ENCODE data around the gene REXO5. TPM values are rescaled to one million over a fixed set of nuclear protein-coding genes. Genes with fewer than 3 reads are reported as not detected.

The REXO5 gene
- total RNA-seq, 1 experiment from 2014 or later = 8.5 TPM

DNA sequence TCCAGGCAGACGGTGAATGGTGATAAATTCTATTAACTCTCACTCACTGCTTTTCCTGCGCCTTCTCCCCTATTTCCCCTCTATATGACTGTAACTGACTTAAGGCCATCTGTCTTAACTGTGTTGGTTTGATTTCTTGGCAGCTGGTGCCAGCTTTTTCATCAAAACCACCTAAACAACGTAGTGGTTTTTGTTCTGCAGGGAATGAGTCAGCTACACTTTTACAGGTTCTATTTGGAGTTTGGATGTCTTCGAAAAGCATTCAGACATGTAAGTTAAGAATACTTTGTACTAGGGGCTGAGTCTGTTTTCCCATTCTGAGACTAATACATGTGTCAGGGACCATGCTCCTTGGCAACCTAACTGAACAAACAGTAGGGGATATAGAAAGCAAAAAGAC is 8.5 kb downstream of the REXO5 start:
- TF ChIP-seq, protein P1, sequence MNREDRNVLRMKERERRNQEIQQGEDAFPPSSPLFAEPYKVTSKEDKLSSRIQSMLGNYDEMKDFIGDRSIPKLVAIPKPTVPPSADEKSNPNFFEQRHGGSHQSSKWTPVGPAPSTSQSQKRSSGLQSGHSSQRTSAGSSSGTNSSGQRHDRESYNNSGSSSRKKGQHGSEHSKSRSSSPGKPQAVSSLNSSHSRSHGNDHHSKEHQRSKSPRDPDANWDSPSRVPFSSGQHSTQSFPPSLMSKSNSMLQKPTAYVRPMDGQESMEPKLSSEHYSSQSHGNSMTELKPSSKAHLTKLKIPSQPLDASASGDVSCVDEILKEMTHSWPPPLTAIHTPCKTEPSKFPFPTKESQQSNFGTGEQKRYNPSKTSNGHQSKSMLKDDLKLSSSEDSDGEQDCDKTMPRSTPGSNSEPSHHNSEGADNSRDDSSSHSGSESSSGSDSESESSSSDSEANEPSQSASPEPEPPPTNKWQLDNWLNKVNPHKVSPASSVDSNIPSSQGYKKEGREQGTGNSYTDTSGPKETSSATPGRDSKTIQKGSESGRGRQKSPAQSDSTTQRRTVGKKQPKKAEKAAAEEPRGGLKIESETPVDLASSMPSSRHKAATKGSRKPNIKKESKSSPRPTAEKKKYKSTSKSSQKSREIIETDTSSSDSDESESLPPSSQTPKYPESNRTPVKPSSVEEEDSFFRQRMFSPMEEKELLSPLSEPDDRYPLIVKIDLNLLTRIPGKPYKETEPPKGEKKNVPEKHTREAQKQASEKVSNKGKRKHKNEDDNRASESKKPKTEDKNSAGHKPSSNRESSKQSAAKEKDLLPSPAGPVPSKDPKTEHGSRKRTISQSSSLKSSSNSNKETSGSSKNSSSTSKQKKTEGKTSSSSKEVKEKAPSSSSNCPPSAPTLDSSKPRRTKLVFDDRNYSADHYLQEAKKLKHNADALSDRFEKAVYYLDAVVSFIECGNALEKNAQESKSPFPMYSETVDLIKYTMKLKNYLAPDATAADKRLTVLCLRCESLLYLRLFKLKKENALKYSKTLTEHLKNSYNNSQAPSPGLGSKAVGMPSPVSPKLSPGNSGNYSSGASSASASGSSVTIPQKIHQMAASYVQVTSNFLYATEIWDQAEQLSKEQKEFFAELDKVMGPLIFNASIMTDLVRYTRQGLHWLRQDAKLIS (CRISPR knock-in tag; IDR thresholded peaks at IDR 0.05; ENCODE audit: borderline replicate concordance) = no peak
- TF ChIP-seq, protein P2, sequence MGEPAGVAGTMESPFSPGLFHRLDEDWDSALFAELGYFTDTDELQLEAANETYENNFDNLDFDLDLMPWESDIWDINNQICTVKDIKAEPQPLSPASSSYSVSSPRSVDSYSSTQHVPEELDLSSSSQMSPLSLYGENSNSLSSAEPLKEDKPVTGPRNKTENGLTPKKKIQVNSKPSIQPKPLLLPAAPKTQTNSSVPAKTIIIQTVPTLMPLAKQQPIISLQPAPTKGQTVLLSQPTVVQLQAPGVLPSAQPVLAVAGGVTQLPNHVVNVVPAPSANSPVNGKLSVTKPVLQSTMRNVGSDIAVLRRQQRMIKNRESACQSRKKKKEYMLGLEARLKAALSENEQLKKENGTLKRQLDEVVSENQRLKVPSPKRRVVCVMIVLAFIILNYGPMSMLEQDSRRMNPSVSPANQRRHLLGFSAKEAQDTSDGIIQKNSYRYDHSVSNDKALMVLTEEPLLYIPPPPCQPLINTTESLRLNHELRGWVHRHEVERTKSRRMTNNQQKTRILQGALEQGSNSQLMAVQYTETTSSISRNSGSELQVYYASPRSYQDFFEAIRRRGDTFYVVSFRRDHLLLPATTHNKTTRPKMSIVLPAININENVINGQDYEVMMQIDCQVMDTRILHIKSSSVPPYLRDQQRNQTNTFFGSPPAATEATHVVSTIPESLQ (CRISPR knock-in tag; IDR thresholded peaks at IDR 0.05) = no peak
- TF ChIP-seq, protein P3, sequence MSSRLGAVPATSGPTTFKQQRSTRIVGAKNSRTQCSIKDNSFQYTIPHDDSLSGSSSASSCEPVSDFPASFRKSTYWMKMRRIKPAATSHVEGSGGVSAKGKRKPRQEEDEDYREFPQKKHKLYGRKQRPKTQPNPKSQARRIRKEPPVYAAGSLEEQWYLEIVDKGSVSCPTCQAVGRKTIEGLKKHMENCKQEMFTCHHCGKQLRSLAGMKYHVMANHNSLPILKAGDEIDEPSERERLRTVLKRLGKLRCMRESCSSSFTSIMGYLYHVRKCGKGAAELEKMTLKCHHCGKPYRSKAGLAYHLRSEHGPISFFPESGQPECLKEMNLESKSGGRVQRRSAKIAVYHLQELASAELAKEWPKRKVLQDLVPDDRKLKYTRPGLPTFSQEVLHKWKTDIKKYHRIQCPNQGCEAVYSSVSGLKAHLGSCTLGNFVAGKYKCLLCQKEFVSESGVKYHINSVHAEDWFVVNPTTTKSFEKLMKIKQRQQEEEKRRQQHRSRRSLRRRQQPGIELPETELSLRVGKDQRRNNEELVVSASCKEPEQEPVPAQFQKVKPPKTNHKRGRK (CRISPR knock-in tag; IDR thresholded peaks at IDR 0.05; ENCODE audit: borderline replicate concordance) = no peak
- TF ChIP-seq, protein P4, sequence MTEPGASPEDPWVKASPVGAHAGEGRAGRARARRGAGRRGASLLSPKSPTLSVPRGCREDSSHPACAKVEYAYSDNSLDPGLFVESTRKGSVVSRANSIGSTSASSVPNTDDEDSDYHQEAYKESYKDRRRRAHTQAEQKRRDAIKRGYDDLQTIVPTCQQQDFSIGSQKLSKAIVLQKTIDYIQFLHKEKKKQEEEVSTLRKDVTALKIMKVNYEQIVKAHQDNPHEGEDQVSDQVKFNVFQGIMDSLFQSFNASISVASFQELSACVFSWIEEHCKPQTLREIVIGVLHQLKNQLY (CRISPR knock-in tag; IDR thresholded peaks at IDR 0.05) = no peak
- TF ChIP-seq PRRX2 (CRISPR knock-in tag; IDR thresholded peaks at IDR 0.05) = no peak
- TF ChIP-seq, protein P5, sequence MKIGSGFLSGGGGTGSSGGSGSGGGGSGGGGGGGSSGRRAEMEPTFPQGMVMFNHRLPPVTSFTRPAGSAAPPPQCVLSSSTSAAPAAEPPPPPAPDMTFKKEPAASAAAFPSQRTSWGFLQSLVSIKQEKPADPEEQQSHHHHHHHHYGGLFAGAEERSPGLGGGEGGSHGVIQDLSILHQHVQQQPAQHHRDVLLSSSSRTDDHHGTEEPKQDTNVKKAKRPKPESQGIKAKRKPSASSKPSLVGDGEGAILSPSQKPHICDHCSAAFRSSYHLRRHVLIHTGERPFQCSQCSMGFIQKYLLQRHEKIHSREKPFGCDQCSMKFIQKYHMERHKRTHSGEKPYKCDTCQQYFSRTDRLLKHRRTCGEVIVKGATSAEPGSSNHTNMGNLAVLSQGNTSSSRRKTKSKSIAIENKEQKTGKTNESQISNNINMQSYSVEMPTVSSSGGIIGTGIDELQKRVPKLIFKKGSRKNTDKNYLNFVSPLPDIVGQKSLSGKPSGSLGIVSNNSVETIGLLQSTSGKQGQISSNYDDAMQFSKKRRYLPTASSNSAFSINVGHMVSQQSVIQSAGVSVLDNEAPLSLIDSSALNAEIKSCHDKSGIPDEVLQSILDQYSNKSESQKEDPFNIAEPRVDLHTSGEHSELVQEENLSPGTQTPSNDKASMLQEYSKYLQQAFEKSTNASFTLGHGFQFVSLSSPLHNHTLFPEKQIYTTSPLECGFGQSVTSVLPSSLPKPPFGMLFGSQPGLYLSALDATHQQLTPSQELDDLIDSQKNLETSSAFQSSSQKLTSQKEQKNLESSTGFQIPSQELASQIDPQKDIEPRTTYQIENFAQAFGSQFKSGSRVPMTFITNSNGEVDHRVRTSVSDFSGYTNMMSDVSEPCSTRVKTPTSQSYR (CRISPR knock-in tag; IDR thresholded peaks at IDR 0.05) = no peak
- TF ChIP-seq ZNF263 (CRISPR knock-in tag; IDR thresholded peaks at IDR 0.05; ENCODE audit: low read depth) = no peak
- TF ChIP-seq, protein P6, sequence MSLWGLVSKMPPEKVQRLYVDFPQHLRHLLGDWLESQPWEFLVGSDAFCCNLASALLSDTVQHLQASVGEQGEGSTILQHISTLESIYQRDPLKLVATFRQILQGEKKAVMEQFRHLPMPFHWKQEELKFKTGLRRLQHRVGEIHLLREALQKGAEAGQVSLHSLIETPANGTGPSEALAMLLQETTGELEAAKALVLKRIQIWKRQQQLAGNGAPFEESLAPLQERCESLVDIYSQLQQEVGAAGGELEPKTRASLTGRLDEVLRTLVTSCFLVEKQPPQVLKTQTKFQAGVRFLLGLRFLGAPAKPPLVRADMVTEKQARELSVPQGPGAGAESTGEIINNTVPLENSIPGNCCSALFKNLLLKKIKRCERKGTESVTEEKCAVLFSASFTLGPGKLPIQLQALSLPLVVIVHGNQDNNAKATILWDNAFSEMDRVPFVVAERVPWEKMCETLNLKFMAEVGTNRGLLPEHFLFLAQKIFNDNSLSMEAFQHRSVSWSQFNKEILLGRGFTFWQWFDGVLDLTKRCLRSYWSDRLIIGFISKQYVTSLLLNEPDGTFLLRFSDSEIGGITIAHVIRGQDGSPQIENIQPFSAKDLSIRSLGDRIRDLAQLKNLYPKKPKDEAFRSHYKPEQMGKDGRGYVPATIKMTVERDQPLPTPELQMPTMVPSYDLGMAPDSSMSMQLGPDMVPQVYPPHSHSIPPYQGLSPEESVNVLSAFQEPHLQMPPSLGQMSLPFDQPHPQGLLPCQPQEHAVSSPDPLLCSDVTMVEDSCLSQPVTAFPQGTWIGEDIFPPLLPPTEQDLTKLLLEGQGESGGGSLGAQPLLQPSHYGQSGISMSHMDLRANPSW (CRISPR knock-in tag; conservative IDR thresholded peaks at IDR 0.05; ENCODE audit: low read depth) = no peak
- TF ChIP-seq, protein P7, sequence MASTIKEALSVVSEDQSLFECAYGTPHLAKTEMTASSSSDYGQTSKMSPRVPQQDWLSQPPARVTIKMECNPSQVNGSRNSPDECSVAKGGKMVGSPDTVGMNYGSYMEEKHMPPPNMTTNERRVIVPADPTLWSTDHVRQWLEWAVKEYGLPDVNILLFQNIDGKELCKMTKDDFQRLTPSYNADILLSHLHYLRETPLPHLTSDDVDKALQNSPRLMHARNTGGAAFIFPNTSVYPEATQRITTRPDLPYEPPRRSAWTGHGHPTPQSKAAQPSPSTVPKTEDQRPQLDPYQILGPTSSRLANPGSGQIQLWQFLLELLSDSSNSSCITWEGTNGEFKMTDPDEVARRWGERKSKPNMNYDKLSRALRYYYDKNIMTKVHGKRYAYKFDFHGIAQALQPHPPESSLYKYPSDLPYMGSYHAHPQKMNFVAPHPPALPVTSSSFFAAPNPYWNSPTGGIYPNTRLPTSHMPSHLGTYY (CRISPR knock-in tag; IDR thresholded peaks at IDR 0.05) = no peak
- no peak for TF ChIP-seq GRHL2 (CRISPR knock-in tag; IDR thresholded peaks at IDR 0.05; ENCODE audit: insufficient replicate concordance, severe bottlenecking)
- TF ChIP-seq, protein P8, sequence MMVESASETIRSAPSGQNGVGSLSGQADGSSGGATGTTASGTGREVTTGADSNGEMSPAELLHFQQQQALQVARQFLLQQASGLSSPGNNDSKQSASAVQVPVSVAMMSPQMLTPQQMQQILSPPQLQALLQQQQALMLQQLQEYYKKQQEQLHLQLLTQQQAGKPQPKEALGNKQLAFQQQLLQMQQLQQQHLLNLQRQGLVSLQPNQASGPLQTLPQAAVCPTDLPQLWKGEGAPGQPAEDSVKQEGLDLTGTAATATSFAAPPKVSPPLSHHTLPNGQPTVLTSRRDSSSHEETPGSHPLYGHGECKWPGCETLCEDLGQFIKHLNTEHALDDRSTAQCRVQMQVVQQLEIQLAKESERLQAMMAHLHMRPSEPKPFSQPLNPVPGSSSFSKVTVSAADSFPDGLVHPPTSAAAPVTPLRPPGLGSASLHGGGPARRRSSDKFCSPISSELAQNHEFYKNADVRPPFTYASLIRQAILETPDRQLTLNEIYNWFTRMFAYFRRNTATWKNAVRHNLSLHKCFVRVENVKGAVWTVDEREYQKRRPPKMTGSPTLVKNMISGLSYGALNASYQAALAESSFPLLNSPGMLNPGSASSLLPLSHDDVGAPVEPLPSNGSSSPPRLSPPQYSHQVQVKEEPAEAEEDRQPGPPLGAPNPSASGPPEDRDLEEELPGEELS (CRISPR knock-in tag; IDR thresholded peaks at IDR 0.05) = no peak
- no peak for TF ChIP-seq NFATC4 (CRISPR knock-in tag; IDR thresholded peaks at IDR 0.05)
- TF ChIP-seq ETV6 (CRISPR knock-in tag; IDR thresholded peaks at IDR 0.05) = no peak
- TF ChIP-seq, protein P9, sequence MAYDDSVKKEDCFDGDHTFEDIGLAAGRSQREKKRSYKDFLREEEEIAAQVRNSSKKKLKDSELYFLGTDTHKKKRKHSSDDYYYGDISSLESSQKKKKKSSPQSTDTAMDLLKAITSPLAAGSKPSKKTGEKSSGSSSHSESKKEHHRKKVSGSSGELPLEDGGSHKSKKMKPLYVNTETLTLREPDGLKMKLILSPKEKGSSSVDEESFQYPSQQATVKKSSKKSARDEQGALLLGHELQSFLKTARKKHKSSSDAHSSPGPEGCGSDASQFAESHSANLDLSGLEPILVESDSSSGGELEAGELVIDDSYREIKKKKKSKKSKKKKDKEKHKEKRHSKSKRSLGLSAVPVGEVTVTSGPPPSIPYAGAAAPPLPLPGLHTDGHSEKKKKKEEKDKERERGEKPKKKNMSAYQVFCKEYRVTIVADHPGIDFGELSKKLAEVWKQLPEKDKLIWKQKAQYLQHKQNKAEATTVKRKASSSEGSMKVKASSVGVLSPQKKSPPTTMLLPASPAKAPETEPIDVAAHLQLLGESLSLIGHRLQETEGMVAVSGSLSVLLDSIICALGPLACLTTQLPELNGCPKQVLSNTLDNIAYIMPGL (CRISPR knock-in tag; IDR thresholded peaks at IDR 0.05) = no peak
- no peak for TF ChIP-seq RORB (CRISPR knock-in tag; IDR thresholded peaks at IDR 0.05)
- TF ChIP-seq, protein P10, sequence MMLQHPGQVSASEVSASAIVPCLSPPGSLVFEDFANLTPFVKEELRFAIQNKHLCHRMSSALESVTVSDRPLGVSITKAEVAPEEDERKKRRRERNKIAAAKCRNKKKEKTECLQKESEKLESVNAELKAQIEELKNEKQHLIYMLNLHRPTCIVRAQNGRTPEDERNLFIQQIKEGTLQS (CRISPR knock-in tag; conservative IDR thresholded peaks at IDR 0.05) = no peak
- no peak for TF ChIP-seq NR1H2 (CRISPR knock-in tag; IDR thresholded peaks at IDR 0.05)
- no peak for TF ChIP-seq SMAD3 (CRISPR knock-in tag; IDR thresholded peaks at IDR 0.05; ENCODE audit: borderline replicate concordance)
- ChIA-PET POLR2A (no interaction called here), CTCF (no interaction called here)
- Mint-ChIP-seq H3K4me1 (no peaks in the 10 kb centered on the region), H3K36me3 (peaks cover 8% of the 10 kb centered on the region), H3K9me3 (peaks cover 3% of the 10 kb centered on the region; the same call in 1 of the 2 replicates), H3K27me3 (ENCODE audit: low read depth) (no peaks in the 10 kb centered on the region), H3K4me3 (no peak overlapping the region), H3K27ac (no peak overlapping the region)
- ATAC-seq = no peak
- no peak for DNase-seq (ENCODE audit: low spot score)
